ENCODE data around the gene ERF.

ERF gene

GRCh38 chr19:42286349-42287016, 31.6 kb upstream of the ERF start:
- TF ChIP-seq CTCF (conservative IDR thresholded peaks at IDR 0.05), result no peak
- H3K27ac ChIP-seq, result peak overlapping the region; percentile 82

GRCh38 chr19:42285988-42286348, 31.0 kb upstream of the ERF start:
- H3K27ac ChIP-seq, result peak overlapping the region; percentile 82
- TF ChIP-seq CTCF (conservative IDR thresholded peaks at IDR 0.05), result no peak

- TF ChIP-seq CTCF (conservative IDR thresholded peaks at IDR 0.05), result no peak
- peak overlapping the region; percentile 82 for H3K27ac ChIP-seq
These were observed 30.6 kb upstream of the ERF start for GRCh38 chr19:42285541-42285941.

GRCh38 chr19:42284591-42285341, 29.8 kb upstream of the ERF start:
- TF ChIP-seq CTCF (conservative IDR thresholded peaks at IDR 0.05), result no peak; the same call in 1 of the 2 replicates
- peak overlapping the region; percentile 82 for H3K27ac ChIP-seq

- TF ChIP-seq CTCF (conservative IDR thresholded peaks at IDR 0.05), result no peak
- H3K27ac ChIP-seq, result peak overlapping the region; percentile 82
These were observed 29.2 kb upstream of the ERF start for GRCh38 chr19:42284066-42284501.

GRCh38 chr19:42283188-42284065, 28.5 kb upstream of the ERF start:
- TF ChIP-seq CTCF (conservative IDR thresholded peaks at IDR 0.05), result no peak
- H3K27ac ChIP-seq, result peak overlapping the region; percentile 82

- peak overlapping the region; percentile 82 for H3K27ac ChIP-seq
- TF ChIP-seq CTCF (conservative IDR thresholded peaks at IDR 0.05), result no peak
These were observed 27.9 kb upstream of the ERF start for GRCh38 chr19:42282819-42283187.
